ENCODE measurements around the gene ALG12.

The ALG12 gene

GRCh38 chr22:49926916-49927315 lies 8.7 kb upstream of the ALG12 start:
- TF ChIP-seq CTCF (conservative IDR thresholded peaks at IDR 0.05; ENCODE audit: low read depth, low read length) = no peak
- no peak overlapping the region for H3K4me3 ChIP-seq (ENCODE audit: low read length)
- DNase-seq (ENCODE audit: low read depth) = no peak

- no peak for DNase-seq (ENCODE audit: low read depth)
- no peak for TF ChIP-seq CTCF (conservative IDR thresholded peaks at IDR 0.05; ENCODE audit: low read depth, low read length)
Measured at GRCh38 chr22:49925525-49926128, 7.4 kb upstream of the ALG12 start.

GRCh38 chr22:49924113-49924833 lies 6.0 kb upstream of the ALG12 start:
- no peak for DNase-seq (ENCODE audit: low read depth)
- H3K4me3 ChIP-seq (ENCODE audit: low read length) = no peak overlapping the region
- TF ChIP-seq CTCF (conservative IDR thresholded peaks at IDR 0.05; ENCODE audit: low read depth, low read length) = no peak

More at GRCh38 chr22:49925525-49926128, 7.4 kb upstream of the ALG12 start:
- H3K4me3 ChIP-seq (ENCODE audit: low read length) = no peak overlapping the region

GRCh38 chr22:49923445-49923844 lies 5.2 kb upstream of the ALG12 start:
- TF ChIP-seq CTCF (conservative IDR thresholded peaks at IDR 0.05; ENCODE audit: low read depth, low read length) = peak; percentile 36
- DNase-seq (ENCODE audit: low read depth) = no peak
- no peak overlapping the region for H3K4me3 ChIP-seq (ENCODE audit: low read length)

GRCh38 chr22:49922926-49923325 lies 4.7 kb upstream of the ALG12 start:
- DNase-seq (ENCODE audit: low read depth) = no peak
- no peak for TF ChIP-seq CTCF (conservative IDR thresholded peaks at IDR 0.05; ENCODE audit: low read depth, low read length)
- H3K4me3 ChIP-seq (ENCODE audit: low read length) = no peak overlapping the region

GRCh38 chr22:49922484-49922883 lies 4.2 kb upstream of the ALG12 start:
- H3K4me3 ChIP-seq (ENCODE audit: low read length) = no peak overlapping the region
- no peak for TF ChIP-seq CTCF (conservative IDR thresholded peaks at IDR 0.05; ENCODE audit: low read depth, low read length)
- DNase-seq (ENCODE audit: low read depth) = no peak
